COLO668 (cell line): ENCODE results near the gene ZNF331.
"Not testable (repeated sequence)": the region's sequence is repeated elsewhere in the genome, so short reads cannot be mapped to it uniquely, and the experiment has no call there.

Experiments
- DNase-seq: peaks from one replicate; lab custom pipeline; 2025; ENCODE audit not compliant: unreplicated experiment; lab: John Stamatoyannopoulos, UW

ZNF331 gene

GRCh38 chr19:53537521-53538377 is at the start of gene ZNF331:
TSS of gene ZNF331 (plus strand) at chr19:53538145. CDS start at chr19:53569377, 31,232 bp downstream.
- peak; percentile 57 for DNase-seq

DNA sequence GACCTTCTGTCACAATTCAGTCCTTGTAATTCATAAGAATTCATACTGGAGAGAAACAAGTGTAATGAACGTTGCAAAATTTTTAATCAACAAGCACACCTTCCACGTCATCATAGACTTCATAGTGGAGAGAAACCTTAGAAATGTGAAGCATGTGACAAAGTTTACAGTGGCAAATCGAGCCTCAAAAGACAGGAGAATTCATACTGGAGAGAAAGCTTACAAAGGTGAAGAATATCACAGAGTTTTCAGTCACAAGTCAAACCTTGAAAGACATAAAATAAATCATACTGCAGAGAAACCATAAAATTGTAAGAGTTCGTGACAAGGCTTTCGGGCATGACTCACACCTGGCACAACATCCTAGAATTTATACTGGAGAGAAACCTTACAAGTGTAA is 45.8 kb upstream of the ZNF331 start:
- DNase-seq: no peak

DNA sequence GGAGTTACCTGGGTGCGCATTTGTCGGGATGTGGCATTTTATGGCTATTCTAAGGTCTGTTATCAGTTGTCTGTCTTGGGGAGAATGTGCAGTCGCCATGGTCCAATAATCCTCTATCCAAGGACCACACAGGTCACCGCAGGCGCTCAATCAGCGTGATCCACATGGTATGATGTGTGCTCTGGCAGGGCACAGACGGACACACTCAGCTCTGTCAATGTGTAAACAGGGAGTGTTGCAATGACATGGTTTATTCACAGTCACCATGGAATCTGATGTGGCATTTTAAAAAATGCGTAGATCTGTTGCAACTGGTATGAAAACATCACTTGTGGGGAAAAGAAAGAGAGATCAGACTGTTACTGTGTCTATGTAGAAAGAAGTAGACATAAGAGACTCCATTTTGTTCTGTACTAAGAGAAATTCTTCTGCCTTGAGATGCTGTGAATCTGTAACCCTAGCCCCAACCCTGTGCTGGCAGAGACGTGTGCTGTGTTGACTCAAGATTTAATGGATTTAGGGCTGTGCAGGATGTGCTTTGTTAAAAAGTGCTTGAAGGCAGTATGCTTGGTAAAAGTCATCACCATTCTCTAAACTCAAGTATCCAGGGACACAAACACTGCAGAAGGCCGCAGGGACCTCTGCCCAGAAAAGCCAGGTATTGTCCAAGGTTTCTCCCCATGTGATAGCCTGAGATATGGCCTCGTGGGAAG is 40.5 kb upstream of the ZNF331 start:
- DNase-seq: peak; percentile 13

GRCh38 chr19:53498024-53498395 is 39.9 kb upstream of the ZNF331 start:
- DNase-seq: not testable (repeated sequence)

DNA sequence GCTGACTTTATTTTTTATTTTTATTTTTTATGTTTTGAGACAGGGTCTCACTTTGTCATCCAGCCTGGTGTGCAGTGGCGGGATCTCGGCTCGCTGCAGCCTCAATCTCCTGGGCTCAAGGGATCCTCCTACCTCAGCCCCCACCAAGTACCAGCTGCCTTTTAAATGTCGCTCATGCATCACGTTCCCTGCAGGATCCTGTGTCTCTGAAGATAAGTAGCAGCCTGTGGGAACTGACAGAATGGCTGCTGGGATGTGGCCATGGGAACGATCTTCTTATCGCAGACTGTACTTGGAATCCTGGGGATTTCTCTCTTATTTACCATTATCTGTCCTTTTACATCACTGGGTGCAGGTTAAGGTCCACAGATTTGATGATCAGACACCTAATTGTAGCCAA is 34.8 kb upstream of the ZNF331 start:
- DNase-seq: not testable (repeated sequence)

DNA sequence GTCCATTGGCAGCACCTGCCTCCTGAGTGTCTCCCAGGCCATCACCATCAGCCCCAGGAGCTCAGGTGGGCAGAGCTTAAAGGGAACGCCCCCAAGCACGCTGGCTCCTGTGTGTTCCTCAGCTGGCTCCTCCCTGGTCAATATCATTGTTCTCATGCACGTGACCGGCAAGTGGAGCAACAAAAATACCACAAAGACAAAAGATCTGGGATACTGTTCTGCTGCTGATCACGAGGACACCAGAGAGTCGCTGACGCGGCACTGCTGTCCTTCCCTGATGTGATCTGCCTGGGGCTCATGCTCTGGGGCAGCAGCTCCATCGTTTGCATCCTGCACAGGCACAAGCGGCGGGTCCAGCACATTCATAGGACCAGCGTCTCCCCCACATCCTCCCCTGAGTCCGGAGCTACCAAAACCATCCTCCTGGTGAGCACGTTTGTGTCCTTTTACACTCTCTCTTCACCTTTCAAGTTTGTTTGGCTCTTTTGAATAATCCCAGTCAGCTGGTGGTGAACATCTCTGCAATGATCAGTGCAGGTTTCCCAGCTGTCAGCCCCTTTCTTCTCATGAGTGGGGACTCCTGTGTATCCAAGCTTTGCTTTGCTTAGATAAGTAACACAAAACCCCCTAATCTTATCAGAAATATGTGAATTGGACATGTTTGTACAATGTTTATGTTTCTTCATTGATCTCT is 34.1 kb upstream of the ZNF331 start:
- peak; percentile 18 for DNase-seq

- peak; percentile 19 for DNase-seq
Observed at GRCh38 chr19:53504365-53504703, 33.6 kb upstream of the ZNF331 start.

- DNase-seq: no peak
Observed at GRCh38 chr19:53504885-53505284, 33.1 kb upstream of the ZNF331 start.

DNA sequence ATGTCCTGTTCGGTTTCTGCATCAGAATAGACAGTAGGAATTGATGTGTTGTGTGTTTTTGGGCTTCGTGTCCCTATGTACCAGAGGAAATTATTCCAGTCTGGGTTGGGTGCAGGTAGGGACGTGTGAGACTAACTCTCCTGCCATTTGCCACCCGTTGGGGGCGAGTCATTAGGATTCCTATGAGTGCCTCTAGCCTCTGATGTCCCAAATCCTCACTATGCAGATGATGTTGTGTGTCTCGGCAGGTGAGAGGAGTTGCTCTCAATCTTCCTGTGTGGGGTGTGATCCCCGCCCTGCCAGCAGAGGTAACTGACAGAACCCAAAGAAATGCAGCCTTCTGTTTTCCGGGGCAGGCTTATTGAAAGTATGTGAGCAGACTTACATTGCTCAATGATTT is 31.2 kb upstream of the ZNF331 start:
- no peak for DNase-seq

DNA sequence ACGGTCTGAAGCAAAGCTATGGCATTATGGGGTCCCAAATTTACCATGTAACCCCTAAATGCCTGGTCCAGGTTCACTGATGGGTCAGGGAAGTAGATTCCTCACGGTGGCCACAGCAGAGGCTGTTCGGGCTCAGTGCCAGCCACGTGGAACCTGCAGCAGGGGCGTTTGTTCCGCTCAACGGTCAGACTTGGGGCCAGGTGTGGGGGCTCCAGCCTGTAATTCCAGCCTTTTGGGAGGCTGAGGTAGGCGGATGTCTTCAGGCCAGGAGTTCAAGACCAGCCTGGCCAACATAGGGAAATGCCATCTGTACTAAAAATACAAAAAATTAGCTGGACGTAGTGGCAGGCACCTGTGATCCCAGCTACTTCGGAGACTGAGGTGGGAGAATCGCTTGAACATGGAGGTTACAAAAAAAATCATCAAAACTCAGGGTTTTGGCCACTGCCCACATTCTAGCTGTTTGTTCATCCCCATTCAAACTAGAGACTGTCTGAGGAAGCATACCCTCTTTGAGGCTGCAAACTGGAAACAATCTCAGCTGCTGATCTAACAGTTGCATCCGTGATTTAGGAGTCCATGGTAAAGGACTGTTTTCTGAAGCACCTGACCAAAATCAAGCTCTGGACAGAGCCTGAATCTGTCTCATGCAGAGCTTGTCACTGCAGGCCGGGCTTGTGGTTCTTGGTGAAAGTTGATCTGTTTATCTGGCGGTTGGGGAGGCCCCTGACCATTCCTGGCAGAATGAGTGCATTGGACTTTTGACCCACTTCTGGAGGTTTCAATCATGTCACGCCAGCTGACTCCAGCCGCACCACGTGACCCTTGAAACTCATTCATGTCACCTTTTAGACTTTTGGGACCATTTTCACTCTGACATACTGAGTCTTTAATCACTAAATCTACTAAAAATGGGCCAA is 30.2 kb upstream of the ZNF331 start:
- DNase-seq: peak; percentile 50

GRCh38 chr19:53509443-53509842 is 28.5 kb upstream of the ZNF331 start:
- DNase-seq: no peak

DNA sequence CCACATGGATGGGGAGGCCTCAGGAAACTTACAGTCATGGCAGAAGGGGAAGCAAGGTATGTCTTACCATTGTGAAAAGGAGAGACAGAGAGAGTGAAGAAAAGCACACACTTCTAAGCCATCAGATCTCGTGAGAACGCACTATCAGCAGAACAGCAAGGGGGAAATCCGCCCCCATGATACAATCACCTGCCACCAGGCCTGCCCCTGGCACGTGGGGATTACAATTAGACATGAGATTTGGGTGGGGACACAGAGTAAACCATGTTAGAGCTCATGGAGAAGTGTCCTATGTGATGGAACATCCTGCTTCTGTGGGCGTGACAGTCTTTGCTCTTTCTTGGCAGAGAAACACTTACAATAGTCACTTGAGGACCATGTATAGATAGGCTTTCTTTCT is 28.1 kb upstream of the ZNF331 start:
- DNase-seq: no peak

- DNase-seq: no peak
Observed at GRCh38 chr19:53511357-53511756, 26.6 kb upstream of the ZNF331 start.

GRCh38 chr19:53511933-53512374 is 26.0 kb upstream of the ZNF331 start:
- DNase-seq: peak; percentile 33

GRCh38 chr19:53515047-53515446 is 22.9 kb upstream of the ZNF331 start:
- not testable (repeated sequence) for DNase-seq

- no peak for DNase-seq
Observed at GRCh38 chr19:53517114-53517741, 20.7 kb upstream of the ZNF331 start.

DNA sequence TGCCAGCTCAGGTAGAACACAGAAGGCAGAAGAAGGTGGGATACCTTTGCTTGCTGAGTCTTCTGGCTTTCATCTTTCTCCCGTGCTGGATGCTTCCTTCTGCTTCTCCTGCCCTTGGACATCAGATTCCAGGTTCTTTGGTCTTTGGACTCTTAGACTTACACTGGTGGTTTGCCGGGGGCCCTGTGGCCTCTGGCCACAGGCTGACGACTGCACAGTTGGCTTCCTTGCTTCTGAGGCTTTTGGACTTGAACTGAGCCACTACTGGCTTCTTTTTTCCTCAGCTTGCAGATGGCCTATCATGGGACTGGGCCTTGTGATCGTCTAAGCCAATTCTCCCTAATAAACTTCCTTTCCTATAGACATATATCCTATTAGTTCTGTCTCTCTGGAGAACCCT is 19.8 kb upstream of the ZNF331 start:
- DNase-seq: no peak

- DNase-seq: no peak
Observed at GRCh38 chr19:53518716-53519115, 19.2 kb upstream of the ZNF331 start.

- DNase-seq: no peak
Observed at GRCh38 chr19:53519446-53519845, 18.5 kb upstream of the ZNF331 start.

DNA sequence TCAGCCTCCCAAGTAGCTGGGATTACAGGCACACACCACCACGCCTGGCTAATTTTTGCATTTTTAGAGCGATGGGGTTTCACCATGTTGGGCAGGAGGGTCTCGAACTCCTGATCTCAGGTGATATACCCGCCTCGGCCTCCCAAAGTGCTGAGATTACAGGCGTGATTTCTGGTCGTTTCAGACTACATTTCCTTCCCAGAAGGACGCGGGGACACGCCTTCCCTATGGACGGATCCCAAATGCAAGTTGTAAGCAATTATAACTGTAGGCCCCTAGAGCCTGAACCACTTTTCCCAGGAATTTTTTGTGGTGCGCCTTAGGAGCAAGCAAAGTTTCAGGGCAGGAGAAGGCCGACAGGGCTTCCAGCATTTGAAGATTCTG is 17.8 kb upstream of the ZNF331 start:
- DNase-seq: no peak
